GM03348 (cell line): ENCODE data around the gene GTSF1L.
"Not testable (repeated sequence)": the region's sequence is repeated elsewhere in the genome, so short reads cannot be mapped to it uniquely, and the experiment has no call there.

Source experiments
- DNase-seq: peaks from one replicate; pipeline ENCODE4 v3.0.0; 2012; ENCODE audit warnings: low spot score

Gene GTSF1L

DNA sequence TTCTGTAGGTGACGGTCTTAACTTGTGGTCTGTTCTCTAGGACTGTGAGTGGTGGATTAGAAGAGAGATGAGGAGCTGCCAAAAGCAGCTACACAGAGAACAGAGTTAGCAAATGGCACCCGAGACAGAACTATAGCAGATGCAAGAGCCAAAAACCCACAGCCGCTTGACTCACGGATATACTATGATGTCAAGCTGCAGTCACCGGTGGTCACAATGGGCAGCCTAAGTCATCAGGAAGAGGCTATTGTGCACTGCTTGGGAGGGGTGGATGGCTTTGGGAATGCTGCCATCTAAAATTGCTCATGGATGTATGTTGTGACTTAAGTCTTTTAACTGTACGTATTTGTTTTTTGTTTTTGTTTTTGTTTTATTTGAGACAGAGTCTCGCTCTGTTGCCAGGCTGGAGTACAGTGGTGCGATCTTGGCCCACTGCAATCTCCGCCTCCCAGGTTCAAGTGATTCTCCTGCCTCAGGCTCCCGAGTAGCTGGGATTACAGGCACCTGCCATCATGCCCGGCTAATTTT is at the start of gene GTSF1L:
GTSF1L (minus strand) TSS at position 192 of the 528 bp plus-strand sequence. CDS start 308 bp downstream, outside the sequence.
- DNase-seq = no peak

DNA sequence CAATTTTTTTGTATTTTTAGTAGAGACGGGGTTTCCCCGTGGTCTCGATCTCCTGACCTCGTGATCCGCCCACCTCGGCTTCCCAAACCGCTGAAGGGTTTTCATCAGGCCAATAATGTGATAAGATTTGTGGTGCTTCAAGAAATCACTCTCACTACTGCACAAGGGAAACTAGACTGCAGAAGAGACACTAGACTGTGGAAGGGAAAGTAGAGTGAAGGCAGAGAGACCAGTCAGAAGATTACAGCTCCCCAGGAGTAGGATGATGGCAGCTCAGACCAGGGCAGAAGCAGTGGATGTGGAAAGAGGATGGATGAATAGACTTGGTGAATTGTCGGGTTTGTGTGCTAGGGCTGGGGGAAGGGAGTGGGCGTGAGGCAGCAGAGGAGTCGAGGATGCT is 48.0 kb upstream of the GTSF1L start:
- no peak for DNase-seq

DNA sequence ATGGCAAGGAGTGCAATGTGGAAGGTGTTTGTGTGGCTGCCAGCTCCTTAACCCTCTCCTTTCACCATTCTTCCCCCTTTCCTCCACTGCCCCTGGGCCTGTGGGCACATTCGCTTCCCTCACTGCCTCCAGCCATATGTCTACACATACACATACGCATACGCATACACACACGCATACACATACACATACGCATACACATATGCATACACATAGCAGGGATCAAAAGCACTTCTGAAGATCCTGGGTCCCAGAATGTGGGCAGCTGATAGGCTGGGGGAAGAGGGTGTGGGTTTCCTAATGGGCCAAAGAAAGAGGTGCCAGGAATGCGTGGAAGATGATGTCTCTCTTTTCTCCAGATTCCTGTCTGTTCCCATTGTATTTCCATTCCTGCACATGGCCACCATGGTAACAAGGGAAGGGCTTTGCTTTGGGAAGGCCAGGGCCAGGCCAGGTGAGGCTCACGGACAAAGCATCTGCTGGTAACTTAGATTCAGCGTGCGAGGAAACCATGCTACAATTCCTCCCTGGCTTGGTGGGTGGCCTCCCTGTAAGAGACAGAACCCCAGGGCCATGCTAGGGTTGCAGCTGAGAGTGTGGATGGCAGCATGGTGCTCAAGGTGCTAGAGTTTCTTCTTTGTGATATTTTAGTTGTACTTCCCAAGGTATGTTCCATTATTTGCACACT is 44.8 kb upstream of the GTSF1L start:
- DNase-seq = no peak

GRCh38 chr20:43770342-43770741 is 43.5 kb upstream of the GTSF1L start:
- DNase-seq = no peak

- peak; percentile 63 for DNase-seq
These were observed 41.1 kb upstream of the GTSF1L start for GRCh38 chr20:43767686-43768474.

DNA sequence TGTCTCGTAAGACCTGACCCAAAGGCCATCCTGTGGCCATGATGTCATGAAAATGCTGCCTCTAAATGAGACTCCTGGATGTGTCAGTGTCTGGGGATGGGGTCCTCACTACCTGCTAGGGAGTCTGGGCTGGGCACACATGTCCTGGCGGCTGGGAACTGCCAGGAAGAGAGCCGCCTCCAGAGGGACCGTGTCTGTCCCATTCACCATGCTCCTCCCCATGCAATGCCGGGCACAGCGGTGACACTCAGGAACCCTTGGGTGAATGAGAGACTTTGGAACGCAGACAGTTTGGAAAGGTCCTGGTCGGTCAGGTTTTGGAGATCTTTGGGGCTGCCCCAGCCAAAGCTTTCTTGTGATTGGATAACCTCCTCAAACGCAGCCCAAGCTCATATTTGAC is 40.1 kb upstream of the GTSF1L start:
- no peak for DNase-seq

- no peak for DNase-seq
These were observed 39.6 kb upstream of the GTSF1L start for GRCh38 chr20:43766385-43766784.

- DNase-seq = no peak
These were observed 39.1 kb upstream of the GTSF1L start for GRCh38 chr20:43765916-43766315.

- DNase-seq = no peak
These were observed 36.1 kb upstream of the GTSF1L start for GRCh38 chr20:43762911-43763310.

DNA sequence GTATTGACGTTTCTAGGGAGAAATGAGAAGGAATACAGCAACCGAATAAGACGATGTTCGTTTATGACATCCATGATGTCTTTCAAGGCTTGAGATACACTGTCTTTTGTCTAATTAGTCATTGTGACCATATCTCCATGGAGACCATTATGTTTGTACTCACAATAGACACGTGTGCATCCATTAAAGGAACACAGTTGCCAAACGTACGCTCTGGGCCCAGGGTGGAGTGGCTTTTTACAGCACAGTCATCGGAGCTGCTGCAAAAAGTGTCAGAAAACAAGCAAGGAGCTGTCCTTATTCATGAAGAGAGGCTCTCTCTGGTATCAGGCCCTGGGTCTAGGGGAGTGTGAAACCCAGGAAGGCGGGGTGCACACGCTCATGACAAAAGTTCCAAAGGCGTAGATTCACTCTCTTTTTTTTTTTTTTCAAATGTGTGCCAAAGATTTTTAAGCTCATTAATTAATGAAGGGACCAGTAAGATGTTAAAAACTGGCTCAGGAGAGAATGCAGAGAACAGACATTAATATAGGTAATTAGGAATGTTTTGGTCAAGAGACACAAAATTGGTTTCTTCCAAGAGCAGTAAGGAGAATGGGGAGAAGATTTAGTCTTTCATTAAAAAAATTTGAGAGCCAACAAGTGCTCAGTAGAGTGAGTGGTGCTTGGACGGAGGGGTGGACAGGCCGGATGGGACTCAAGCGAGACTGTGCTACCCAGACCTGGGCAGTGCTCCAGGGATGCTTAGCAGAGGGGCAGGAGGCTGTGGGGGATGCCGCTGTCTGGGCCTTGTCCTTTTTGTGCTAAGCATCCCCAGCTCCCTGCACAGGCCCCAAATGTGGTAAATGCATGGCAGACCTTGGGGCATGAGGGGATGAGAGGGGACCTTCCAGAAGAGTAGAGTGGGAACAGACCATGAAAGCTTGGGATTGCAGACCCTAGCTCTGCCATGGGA is 34.9 kb upstream of the GTSF1L start:
- no peak for DNase-seq

GRCh38 chr20:43757888-43758287 is 31.1 kb upstream of the GTSF1L start:
- not testable (repeated sequence) for DNase-seq

- DNase-seq = peak; percentile 64
These were observed 29.0 kb upstream of the GTSF1L start for GRCh38 chr20:43755851-43756250.

DNA sequence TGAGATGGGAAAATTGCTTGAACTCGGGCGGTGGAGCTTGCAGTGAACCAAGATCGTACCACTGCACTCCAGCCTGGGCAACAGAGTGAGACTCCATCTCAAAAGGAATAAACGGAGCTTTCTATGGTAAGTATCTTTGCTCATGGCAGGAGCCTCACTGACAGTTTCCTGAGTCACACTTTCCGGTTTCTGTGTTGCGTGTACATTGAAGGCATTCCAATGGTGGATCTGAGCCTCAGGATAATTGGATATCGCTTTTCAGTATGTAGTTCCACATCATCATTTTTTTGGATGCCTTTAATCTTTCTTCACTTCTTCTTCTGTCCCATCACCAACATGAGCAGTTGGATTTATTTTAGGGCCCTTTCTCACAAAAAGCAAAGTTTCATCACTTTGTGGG is 28.6 kb upstream of the GTSF1L start:
- peak; percentile 74 for DNase-seq

DNA sequence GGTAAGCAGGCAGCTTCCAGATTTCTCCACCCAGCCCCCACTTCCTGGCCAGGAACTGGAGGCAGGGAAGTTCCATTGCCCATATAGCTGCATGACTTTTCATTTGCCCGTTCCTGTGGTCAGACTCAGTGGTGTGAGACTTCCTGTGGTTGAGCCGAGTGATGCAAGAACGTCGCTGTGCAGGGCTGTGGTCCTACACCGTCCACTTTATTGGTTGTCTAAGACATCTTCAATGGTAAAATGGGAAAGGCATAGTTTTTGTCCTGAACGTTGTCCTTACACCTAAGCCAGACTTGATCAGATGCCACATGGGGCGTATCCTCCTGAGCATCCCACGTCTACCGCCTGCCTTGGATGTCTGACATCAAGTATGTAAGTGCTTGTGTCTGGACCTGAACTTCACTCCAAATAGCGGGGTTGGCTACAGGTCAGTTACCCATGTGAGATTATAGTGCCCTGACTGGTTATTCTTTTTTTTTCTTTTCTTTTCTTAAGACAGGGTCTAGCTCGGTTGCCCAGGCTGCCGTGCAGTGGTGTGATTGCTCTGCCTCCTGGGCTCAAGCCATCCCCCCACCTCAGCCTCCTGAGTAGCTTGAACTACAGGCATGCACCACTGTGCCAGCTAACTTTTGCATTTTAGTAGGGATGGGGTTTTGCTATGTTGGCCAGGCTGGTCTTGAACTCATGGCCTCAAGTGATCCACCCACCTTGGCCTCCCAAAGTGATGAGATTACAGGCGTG is 25.9 kb upstream of the GTSF1L start:
- DNase-seq = peak; percentile 81

GRCh38 chr20:43752051-43752360 is 25.2 kb upstream of the GTSF1L start:
- no peak for DNase-seq

GRCh38 chr20:43751167-43752050 is 24.6 kb upstream of the GTSF1L start:
- peak; percentile 58 for DNase-seq

GRCh38 chr20:43750774-43751166 is 24.0 kb upstream of the GTSF1L start:
- no peak for DNase-seq

- peak; percentile 94 for DNase-seq
These were observed 23.0 kb upstream of the GTSF1L start for GRCh38 chr20:43749734-43750294.

- DNase-seq = no peak
These were observed 21.5 kb upstream of the GTSF1L start for GRCh38 chr20:43748274-43748673.
